ENCODE data around the gene UBIAD1.

DNA sequence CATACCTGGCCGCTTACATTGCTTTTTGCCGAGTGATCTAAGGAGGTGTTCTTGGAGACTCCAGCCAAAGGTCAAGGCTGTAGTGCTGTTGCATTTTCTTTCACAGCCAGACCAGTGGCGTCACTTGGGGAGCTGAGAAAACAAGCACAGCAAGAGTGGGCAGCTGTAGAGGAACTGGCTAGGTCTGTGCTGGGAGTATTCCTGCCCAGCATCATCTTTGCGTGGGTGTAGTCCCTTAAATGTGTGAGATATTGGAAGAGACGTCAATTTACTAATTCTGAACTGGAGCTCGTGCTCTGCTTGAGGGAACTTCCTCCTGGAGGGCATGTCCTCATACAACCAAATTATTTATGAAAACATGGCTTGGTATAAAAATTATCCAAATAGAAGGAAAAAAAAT is 10.2 kb downstream of the UBIAD1 start:
- TF ChIP-seq TAF1 (IDR thresholded peaks at IDR 0.05; ENCODE audit: low read depth) (no peak), POLR2AphosphoS5 (IDR thresholded peaks at IDR 0.05) (no peak)
- TF ChIP-seq, protein P1, sequence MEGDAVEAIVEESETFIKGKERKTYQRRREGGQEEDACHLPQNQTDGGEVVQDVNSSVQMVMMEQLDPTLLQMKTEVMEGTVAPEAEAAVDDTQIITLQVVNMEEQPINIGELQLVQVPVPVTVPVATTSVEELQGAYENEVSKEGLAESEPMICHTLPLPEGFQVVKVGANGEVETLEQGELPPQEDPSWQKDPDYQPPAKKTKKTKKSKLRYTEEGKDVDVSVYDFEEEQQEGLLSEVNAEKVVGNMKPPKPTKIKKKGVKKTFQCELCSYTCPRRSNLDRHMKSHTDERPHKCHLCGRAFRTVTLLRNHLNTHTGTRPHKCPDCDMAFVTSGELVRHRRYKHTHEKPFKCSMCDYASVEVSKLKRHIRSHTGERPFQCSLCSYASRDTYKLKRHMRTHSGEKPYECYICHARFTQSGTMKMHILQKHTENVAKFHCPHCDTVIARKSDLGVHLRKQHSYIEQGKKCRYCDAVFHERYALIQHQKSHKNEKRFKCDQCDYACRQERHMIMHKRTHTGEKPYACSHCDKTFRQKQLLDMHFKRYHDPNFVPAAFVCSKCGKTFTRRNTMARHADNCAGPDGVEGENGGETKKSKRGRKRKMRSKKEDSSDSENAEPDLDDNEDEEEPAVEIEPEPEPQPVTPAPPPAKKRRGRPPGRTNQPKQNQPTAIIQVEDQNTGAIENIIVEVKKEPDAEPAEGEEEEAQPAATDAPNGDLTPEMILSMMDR (IDR thresholded peaks at IDR 0.05; ENCODE audit: poor library complexity, severe bottlenecking), result no peak

Measured in neural cell (in vitro differentiated cells).